ENCODE measurements around the gene CENPO. TPM values are rescaled to one million over a fixed set of nuclear protein-coding genes. Genes with fewer than 3 reads are reported as not detected.

Gene CENPO
- total RNA-seq, 1 experiment from 2014 or later = 38.6 TPM

- no peak for TF ChIP-seq PRDM15 (CRISPR knock-in tag; IDR thresholded peaks at IDR 0.05)
- no peak for TF ChIP-seq ZBTB21 (CRISPR knock-in tag; IDR thresholded peaks at IDR 0.05; ENCODE audit: borderline replicate concordance)
- no peak for TF ChIP-seq ATF6 (CRISPR knock-in tag; IDR thresholded peaks at IDR 0.05)
- TF ChIP-seq EMX1 (CRISPR knock-in tag; IDR thresholded peaks at IDR 0.05) = no peak
Observed at GRCh38 chr2:24768013-24768412, 25.2 kb upstream of the CENPO start (continued).

- no peak for TF ChIP-seq E2F5 (CRISPR knock-in tag; IDR thresholded peaks at IDR 0.05)
- TF ChIP-seq TCF7 (CRISPR knock-in tag; IDR thresholded peaks at IDR 0.05; ENCODE audit: low read depth) = no peak
- TF ChIP-seq FOXK1 (CRISPR knock-in tag; IDR thresholded peaks at IDR 0.05) = no peak
- TF ChIP-seq TEAD4 (CRISPR knock-in tag; IDR thresholded peaks at IDR 0.05) = no peak
- TF ChIP-seq ATF6 (CRISPR knock-in tag; IDR thresholded peaks at IDR 0.05) = no peak
- no peak for TF ChIP-seq IRF1 (CRISPR knock-in tag; IDR thresholded peaks at IDR 0.05)
- TF ChIP-seq NR1H2 (CRISPR knock-in tag; IDR thresholded peaks at IDR 0.05) = no peak
- no peak for TF ChIP-seq ZNF232 (CRISPR knock-in tag; IDR thresholded peaks at IDR 0.05)
- TF ChIP-seq ZNF512 (CRISPR knock-in tag; IDR thresholded peaks at IDR 0.05; ENCODE audit: borderline replicate concordance) = no peak
- TF ChIP-seq ZNF416 (CRISPR knock-in tag; IDR thresholded peaks at IDR 0.05) = no peak
- TF ChIP-seq ZBTB43 (CRISPR knock-in tag; IDR thresholded peaks at IDR 0.05) = no peak
- TF ChIP-seq CREB1 (CRISPR knock-in tag; IDR thresholded peaks at IDR 0.05) = no peak
- TF ChIP-seq OVOL2 (CRISPR knock-in tag; IDR thresholded peaks at IDR 0.05; ENCODE audit: borderline replicate concordance) = no peak
- no peak for TF ChIP-seq CREM (CRISPR knock-in tag; IDR thresholded peaks at IDR 0.05)
- TF ChIP-seq PRRX2 (CRISPR knock-in tag; IDR thresholded peaks at IDR 0.05) = no peak
- TF ChIP-seq FOXP1 (CRISPR knock-in tag; IDR thresholded peaks at IDR 0.05; ENCODE audit: borderline replicate concordance) = no peak
- no peak for TF ChIP-seq KAT7 (CRISPR knock-in tag; IDR thresholded peaks at IDR 0.05; ENCODE audit: borderline replicate concordance)
- TF ChIP-seq ZNF219 (CRISPR knock-in tag; IDR thresholded peaks at IDR 0.05; ENCODE audit: borderline replicate concordance) = no peak
- Mint-ChIP-seq H3K4me1 (peaks cover 5% of the 10 kb centered on the region), H3K4me3 (no peak overlapping the region), H3K27me3 (ENCODE audit: low read depth) (no peaks in the 10 kb centered on the region), H3K36me3 (peaks cover 15% of the 10 kb centered on the region), H3K27ac (no peak overlapping the region), H3K9me3 (peaks cover 3% of the 10 kb centered on the region; the same call in 1 of the 2 replicates)
- DNase-seq (ENCODE audit: low spot score) (peak; percentile 23), ATAC-seq (peak; percentile 32; the same call in 1 of the 2 replicates)
- ChIA-PET POLR2A (no interaction called here), CTCF (interaction anchor here (0.7 to 0.8 kb wide), 4 partner anchors 11 to 155 kb away, joined by 3 to 6 read pairs (median 4); no protein-coding TSS in a partner anchor)
Observed at GRCh38 chr2:24768601-24769000, 24.6 kb upstream of the CENPO start.
